G401.6 (cell line): ENCODE measurements around the gene U2AF2.

Experiments
- FAIRE-seq: peaks from 2 replicates; lab custom pipeline; 2012; peaks lifted over from hg19 to GRCh38; lab: Jason Lieb, UNC

U2AF2 gene

DNA sequence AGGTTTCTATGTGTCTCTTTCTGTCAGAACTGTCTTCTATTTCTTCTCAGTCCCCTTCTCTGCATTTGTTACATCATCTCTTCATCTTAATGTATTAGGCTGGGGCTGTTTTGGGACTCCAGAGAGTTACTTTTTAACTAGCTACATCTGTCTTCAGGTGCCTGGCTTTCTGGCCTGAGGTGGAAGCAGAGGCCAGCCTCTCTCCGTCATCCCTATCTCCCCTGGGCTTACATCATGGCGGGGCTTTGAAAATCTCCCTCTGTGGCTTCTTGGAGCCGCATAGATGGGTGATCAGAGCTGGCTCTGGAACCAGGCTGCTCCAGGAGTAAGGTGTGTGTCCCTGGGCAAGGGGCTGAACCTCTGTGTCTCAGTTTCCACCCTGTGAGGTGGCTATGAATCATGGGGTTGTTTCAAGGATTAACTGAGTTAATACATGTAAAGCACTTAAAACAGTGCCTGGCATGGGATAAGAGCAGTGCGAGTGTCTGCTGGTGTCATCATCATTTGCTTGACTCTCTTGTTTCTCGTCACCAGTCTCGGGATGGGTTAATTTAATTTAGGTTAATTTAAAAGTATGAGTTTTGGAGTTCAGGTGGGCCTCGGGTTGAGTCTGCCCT is 22.2 kb downstream of the U2AF2 start:
- FAIRE-seq = no peak

DNA sequence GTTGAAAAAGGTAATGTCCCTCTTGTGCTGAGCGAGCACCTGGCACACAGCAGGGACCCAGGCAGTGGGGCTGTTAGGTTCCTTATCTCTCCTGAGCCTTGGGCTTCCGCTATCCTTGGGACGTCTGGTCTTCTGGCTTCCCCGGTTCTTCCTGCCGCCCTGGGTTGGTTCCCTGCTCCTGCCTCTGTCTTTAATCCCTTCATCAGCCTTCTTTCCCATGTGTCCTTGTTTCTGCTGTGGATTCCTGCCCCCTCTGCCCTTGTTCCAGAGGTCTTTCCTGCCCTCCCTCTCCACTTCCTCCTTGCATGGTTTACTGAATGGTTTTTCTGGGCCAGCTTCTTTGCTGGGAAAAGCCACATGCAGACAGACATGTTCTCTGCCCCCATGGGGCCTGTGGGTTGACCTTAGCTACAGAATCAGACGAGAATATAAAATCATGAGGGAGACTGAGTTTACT is 22.8 kb downstream of the U2AF2 start:
- FAIRE-seq = no peak

DNA sequence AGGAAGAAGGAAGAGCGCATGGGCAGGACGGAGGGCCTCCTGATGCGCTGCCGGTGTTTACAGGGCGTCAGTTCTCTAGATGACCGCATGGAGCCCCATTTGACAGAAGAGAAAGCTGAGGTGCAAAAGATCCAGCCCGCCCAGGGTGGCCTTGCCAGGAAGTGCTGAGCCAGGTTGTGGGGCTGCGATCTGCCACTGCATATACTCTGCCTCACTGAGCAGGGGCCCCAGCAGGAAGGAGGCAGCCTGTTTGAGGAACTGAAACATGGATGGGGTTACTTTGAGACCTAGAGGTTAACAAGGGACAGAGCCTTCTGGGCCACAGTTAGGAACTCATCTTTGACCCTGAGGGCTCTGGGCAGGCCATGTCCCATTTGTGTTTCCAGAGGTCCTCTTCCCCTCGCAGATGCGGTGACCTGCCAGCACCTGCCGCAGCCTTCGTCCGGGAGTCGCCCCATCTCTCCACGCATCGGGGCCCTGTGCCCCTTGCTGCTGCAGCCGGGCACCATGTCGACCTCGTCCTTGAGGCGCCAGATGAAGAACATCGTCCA is 23.4 kb downstream of the U2AF2 start:
- FAIRE-seq = no peak

DNA sequence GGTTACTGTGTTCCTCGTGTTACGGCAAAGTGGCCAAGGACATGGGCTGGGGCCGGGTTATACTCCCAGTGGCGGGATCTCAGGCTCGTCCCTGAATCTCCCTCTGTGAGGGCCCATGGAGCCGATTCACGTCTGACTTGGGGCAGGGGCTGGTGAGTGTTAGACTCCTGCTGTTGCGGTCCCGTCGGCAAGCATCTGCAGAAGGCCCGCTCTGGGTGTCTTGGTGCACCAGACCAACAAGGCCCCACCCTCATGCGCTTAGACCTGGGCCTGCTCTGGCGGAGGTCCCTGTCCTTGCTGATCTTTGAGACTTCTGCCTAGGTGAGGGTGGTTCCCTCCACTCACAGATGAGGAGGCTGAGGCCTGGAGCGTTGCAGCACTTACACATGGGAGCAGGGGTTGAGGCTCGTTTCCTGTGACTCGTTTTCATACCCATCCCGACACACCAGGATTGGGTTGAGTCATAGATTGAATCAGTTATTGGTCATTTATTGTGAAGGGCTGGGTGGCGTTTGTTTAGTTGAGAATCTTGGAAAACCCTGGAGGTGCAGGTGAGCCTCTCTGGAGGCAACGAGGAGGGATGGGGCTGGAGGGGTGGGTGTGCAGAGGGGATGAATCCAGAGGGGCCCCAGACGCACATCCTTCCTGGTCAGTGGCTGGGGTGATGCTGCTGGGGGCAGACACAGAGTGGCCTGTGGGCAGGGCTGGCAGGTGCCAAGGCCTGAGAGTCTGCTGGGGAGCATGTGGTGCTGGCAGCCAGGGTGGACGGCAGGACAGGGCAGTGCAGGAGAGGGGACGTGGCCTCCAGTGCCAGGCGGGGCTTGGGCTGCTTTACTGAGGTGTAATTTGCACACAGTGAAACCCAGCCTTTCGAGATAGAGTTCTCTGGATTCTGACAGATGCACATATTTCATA is 24.8 kb downstream of the U2AF2 start:
- FAIRE-seq = no peak

- no peak for FAIRE-seq
Observed at GRCh38 chr19:55680339-55681130, 25.7 kb downstream of the U2AF2 start.

- no peak for FAIRE-seq
Observed at GRCh38 chr19:55681131-55682092, 26.6 kb downstream of the U2AF2 start.

GRCh38 chr19:55683449-55684261 is 28.8 kb downstream of the U2AF2 start:
- FAIRE-seq = no peak

GRCh38 chr19:55684946-55685681 is 30.3 kb downstream of the U2AF2 start:
- no peak for FAIRE-seq

- FAIRE-seq = no peak
Observed at GRCh38 chr19:55685776-55686175, 30.9 kb downstream of the U2AF2 start.

GRCh38 chr19:55686311-55687050 is 31.6 kb downstream of the U2AF2 start:
- FAIRE-seq = no peak

GRCh38 chr19:55687281-55688201 is 32.7 kb downstream of the U2AF2 start:
- no peak for FAIRE-seq

DNA sequence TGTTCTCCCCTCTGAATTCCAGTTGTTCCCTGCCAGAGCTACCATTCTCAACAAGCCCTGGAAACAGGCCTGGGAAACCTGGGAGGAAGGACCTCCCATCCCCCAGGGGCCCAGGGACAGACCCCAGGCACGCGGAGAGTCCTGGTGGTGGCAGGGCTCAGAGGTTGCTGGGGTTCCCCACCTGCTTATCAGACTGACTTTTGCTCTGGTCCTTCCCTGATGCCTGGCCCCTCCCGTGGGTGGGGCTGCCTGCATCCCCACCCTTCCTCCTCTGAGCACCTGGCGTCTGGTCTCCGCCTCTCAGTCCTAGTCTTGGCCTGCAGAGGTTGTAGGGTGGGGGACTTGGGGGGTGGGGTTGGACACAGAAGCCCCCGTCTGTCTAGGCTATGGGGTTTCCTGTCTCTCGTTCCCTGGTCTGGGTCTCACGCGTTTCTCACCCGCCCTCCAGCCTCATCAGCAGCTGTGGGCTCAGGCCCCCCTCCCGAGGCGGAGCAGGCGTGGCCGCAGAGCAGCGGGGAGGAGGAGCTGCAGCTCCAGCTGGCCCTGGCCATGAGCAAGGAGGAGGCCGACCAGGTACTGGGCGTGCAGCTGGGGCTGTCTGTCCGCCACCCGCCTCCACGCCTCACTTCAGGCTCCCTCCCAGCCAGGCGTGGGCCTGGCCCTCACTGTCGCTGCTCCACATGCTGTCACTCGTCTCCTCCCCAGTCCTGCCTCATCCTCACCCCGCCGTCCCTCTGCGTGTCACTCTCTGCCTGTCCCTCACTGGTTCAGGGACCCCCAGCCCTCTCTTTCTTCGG is 33.8 kb downstream of the U2AF2 start:
- FAIRE-seq = no peak

GRCh38 chr19:55689411-55690108 is 34.7 kb downstream of the U2AF2 start:
- no peak for FAIRE-seq

GRCh38 chr19:55690109-55690768 is 35.4 kb downstream of the U2AF2 start:
- no peak for FAIRE-seq

GRCh38 chr19:55690769-55691545 is 36.1 kb downstream of the U2AF2 start:
- FAIRE-seq = no peak
